ENCODE data around the gene STMND1. TPM values are rescaled to one million over a fixed set of nuclear protein-coding genes. Genes with fewer than 3 reads are reported as not detected.

The STMND1 gene
- not detected for total RNA-seq

- H3K4me3 ChIP-seq, result peak within 1 kb of the TSS; percentile 44 to 46
- no peaks in the 10 kb centered on the region for H3K36me3 ChIP-seq
- peaks cover 0 to 18% of the 10 kb centered on the region in 2 donors for H3K4me1 ChIP-seq
- no peaks in the 10 kb centered on the region for H3K27me3 ChIP-seq
- H3K27ac ChIP-seq, result no peak within 1 kb of the TSS
- DNase-seq (ENCODE audit: low spot score), result no peak
- TF ChIP-seq CTCF (IDR thresholded peaks at IDR 0.05), result no peak
- H3K9me3 ChIP-seq, result no peaks in the 10 kb centered on the region
These were observed at the start of gene STMND1 for GRCh38 chr6:17101422-17102257. Gene STMND1 (plus strand): TSS chr6:17102050. CDS start chr6:17102258, 208 bp downstream.

- DNase-seq (ENCODE audit: low spot score), result no peak
- TF ChIP-seq CTCF (IDR thresholded peaks at IDR 0.05), result no peak
- no peaks in the 10 kb centered on the region for H3K27me3 ChIP-seq
- H3K4me1 ChIP-seq, result peaks cover 0 to 8% of the 10 kb centered on the region in 2 donors
- H3K36me3 ChIP-seq, result no peaks in the 10 kb centered on the region
- no peak overlapping the region for H3K4me3 ChIP-seq
- H3K9me3 ChIP-seq, result no peaks in the 10 kb centered on the region
- no peak overlapping the region for H3K27ac ChIP-seq
These were observed 47.2 kb upstream of the STMND1 start for GRCh38 chr6:17054647-17055046.

- H3K27me3 ChIP-seq, result no peaks in the 10 kb centered on the region
- H3K9me3 ChIP-seq, result no peaks in the 10 kb centered on the region
- H3K27ac ChIP-seq, result no peak overlapping the region
- H3K4me3 ChIP-seq, result no peak overlapping the region
- H3K4me1 ChIP-seq, result peaks cover 0 to 9% of the 10 kb centered on the region in 2 donors
- no peak for DNase-seq (ENCODE audit: low spot score)
- TF ChIP-seq CTCF (IDR thresholded peaks at IDR 0.05), result no peak
- no peaks in the 10 kb centered on the region for H3K36me3 ChIP-seq
These were observed 44.5 kb upstream of the STMND1 start for GRCh38 chr6:17057322-17057721.

GRCh38 chr6:17058550-17058949 is 43.3 kb upstream of the STMND1 start:
- H3K4me3 ChIP-seq, result no peak overlapping the region
- H3K36me3 ChIP-seq, result no peaks in the 10 kb centered on the region
- H3K4me1 ChIP-seq, result peaks cover 0 to 9% of the 10 kb centered on the region in 2 donors
- H3K27ac ChIP-seq, result no peak overlapping the region
- no peaks in the 10 kb centered on the region for H3K27me3 ChIP-seq
- TF ChIP-seq CTCF (IDR thresholded peaks at IDR 0.05), result no peak
- no peaks in the 10 kb centered on the region for H3K9me3 ChIP-seq
- no peak for DNase-seq (ENCODE audit: low spot score)

GRCh38 chr6:17059022-17059421 is 42.8 kb upstream of the STMND1 start:
- H3K9me3 ChIP-seq, result no peaks in the 10 kb centered on the region
- no peak for DNase-seq (ENCODE audit: low spot score)
- no peak overlapping the region for H3K4me3 ChIP-seq
- H3K4me1 ChIP-seq, result peaks cover 0 to 9% of the 10 kb centered on the region in 2 donors
- no peak for TF ChIP-seq CTCF (IDR thresholded peaks at IDR 0.05)
- no peak overlapping the region for H3K27ac ChIP-seq
- no peaks in the 10 kb centered on the region for H3K27me3 ChIP-seq
- H3K36me3 ChIP-seq, result no peaks in the 10 kb centered on the region

Data from right atrium auricular region (tissue), 2 donors.